Prostate gland (tissue), 2 donors: Measurements from ENCODE around the gene STUB1.

Experiments
- CTCF ChIP-seq, 4 experiments: fragments of 200-600 bp in 2 of 4; fragments of 450-650 bp in 2 of 4; sonication (generic) in 2 of 4; IDR thresholded peaks; 1 replicate in 3 of 4; 2 replicates in 1 of 4; pipeline ENCODE4 v1.5.1; 2016 to 2019; ENCODE audit warnings: antibody characterized with exemption in 4 of 4, mild to moderate bottlenecking in 2 of 4, moderate library complexity in 2 of 4
- POLR2A ChIP-seq: fragments of 450-650 bp; IDR thresholded peaks from one replicate; pipeline ENCODE4 v1.6.1; 2016; ENCODE audit warnings: antibody characterized with exemption, mild to moderate bottlenecking

DNA sequence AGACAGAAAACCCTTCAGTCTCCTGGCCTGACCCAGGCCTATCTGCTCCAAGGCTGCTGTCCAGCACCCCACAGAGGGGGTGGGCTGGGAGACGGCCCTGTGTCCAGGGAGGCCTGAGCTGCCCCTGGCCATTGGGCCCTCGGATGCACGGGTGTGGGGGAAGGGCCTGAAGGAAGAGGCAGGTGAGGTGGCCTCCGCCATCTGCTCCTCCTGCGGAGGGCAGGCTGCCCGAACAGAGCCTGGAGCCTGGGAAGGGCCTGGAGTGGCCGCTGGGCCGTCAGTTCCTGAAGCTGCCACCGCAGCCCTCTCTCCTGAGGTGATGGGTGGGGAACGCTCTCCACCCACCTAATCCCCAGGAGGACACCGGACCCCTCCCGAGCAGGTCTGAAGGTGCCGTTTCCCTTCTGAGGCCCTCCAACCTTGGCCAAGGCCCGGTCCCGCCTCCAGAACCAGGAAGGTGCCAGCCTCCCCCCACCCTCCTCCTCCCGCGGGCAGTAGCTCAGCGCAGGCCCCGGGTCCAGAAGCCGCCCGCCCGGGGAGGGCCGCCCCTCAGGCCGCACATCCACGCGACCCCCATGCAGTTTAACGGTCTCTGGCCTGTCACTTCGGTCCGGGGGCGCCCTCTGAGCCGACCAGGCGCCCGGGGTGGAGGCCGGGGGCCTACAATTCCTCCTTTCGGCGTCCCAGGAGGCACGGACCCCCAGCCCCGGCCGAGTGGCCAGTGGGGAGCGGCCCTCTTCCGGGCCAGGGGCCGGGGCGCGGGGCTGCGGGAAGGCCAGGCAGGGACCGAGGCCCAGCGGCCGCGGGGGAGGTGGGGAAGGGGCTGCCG, 24.6 kb downstream of the STUB1 start:
- no peak for TF ChIP-seq CTCF (IDR thresholded peaks at IDR 0.05)
- TF ChIP-seq POLR2A, result no peak
